NCI-H510A treated with DMSO at 0.1 percent for 48 hours (cell line): ENCODE measurements around the gene PRPS1.
"Not testable (repeated sequence)": the region's sequence is repeated elsewhere in the genome, so short reads cannot be mapped to it uniquely, and the experiment has no call there.

Source experiments
- DNase-seq: peaks from one replicate; lab custom pipeline; 2025; lab: John Stamatoyannopoulos, UW

The PRPS1 gene

DNA sequence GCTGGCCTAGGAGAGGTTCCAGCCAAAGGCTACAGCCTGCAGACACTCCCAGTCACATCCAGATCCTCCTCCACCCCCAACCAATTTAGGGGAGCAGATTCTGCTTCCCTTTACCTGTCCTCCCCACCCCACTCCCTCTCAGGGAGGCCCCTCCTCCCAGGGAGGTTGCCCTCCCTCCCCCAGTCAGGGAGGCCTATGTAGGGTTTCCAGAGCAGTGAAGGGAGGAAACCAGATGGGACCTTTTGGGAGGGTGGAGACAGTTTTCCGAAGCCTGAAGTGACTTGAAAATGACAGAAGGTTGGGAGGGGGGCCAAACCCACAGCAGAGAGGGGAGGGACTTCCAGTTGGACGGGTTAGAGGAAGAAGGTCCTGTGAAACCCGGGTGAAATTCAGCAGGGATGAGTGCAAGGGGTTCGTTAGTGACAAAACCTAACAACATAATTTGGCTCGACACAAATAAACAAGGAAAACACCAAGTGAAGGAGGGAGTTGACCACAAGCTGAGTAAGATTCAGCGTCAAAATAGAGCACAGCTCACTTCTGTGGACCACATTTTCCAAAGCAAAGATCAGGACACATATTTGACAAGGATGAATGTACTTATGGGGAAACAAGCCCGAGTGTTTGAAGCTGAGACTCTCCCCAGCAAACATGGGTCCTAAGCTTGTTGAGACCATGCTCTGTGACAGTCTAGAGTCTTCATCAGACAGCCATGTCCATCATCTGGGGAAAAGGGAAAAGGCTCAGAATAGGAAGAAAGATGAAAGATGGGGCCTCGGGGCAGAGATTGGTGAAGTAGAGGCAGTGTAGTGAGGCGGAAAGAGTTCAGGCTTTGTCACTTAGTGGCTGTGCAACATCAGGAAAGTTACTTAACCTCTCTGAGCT, 46.4 kb downstream of the PRPS1 start:
- DNase-seq = no peak

DNA sequence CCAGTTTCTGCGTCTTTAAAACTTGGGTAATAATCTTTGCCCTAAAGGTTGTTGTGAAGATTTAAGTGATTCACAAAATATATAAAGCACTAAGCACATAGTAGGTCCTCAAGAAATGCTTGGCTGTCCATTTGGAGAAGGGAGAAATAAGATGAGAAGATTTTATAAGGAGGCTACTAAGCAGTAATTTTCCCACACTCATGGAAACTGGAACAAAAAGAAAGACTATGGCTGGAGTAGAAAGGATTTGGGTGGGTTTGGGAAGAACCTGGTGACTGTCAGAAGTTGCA, 47.0 kb downstream of the PRPS1 start:
- DNase-seq = no peak

DNA sequence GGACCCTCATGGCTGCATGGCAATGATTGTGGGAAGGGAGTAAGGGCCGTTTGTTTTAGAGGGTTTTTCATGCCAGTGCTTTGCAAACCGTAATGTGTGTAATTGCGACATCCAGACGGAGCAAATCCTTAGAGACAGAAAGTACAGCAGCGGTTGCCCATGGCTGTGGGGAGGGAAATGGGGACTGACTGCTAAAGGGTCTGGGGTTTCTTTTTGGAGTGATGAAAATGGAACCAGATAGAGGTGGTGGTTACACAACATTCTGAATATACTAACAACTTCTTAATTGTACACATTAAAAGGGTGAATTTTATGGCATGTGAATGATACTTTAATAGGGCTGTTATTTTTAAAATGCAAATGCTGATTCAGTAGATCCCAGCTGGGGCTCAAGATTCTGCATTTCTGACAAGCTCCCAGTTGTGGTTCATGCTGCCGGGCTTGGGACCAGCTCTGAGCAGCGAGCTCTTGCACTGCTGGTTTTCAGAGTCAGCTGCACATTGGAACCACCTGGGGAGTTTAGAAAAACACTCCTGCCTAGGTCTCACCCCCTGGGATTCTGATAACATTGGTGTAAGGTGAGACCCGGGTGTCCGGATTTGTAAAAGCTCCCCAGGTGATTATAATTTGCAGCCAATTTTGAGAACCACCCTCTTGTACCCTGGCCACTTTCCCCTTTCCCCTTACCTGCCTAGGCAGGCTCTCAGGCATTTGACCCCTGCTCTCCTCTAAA, 47.7 kb downstream of the PRPS1 start:
- DNase-seq = no peak

DNA sequence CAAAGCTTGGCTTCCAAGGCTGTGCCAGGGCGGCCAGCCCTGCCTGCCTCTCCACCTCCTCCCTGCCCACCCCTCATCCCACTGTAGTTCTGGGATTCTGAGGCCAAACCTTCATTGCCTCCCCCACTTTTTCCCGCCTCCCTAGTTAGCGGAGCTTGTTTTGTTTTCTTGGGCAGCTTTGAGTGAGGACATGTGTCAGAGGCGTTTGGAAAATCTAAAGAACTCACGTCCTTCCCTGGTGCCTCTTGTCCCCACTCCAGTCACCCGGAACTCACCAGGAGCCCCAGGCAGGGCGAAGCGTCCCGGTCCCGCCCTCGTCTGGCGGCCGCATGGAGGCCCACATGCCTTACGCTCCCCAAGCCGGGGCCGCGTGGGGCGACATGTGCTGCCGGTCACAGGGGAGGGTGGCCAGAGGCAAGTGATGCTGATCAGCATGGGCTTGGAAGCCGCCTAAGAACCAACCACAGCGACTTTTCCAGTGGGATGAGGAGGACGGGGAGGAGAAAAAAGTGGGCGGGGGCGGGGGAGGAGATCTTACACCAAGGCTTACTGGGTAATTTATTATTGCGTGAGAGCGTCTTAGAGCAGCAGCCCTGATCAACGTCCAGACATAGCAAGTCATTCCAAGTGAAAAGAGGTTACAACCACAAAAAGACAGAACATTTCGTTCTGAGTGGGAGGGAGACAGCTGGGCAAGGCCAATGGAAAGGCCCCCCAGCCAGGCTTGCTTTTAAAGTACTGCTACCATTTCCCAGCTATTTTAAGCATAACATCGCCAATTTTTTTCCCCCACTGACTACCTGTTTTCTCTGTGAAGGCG, 48.5 kb downstream of the PRPS1 start:
- DNase-seq = peak; percentile 34

DNA sequence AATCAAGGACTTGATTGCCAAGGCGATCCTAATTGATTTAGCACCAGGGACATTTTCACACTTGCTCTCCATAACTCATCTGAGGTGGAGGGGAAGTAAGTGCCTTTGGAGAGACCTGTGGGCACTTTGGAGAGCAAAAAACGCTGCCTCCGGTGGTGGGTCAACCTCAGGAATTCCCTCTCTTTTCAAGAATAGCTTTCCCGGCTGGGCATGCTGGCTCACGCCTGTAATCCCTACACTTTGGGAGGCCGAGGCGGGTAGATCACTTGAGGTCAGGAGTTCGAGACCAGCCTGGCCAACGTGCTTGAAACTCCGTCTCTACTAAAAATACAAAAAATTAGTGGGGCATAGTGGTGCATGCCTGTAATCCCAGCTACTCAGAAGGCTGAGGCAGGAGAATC, 49.2 kb downstream of the PRPS1 start:
- DNase-seq = no peak

DNA sequence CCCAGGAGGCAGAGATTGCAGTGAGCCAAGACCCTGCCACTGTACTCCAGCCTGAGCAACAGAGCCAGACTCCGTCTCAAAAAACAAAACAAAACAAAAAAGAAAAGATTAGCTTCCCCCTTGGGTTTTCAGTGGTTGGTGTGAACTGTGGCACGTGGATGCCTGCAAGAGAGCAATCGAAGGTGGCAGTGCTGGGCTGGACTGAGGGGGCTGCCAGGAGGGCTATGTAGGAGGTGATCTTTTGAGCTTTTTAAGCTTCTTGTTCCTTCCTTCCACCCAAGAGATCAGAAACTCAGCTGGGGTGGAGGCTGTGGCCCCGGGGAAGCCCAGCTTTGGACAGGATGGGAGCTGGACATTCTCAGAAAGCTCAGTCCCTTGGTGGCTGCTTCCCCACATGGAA, 49.6 kb downstream of the PRPS1 start:
- DNase-seq = no peak

DNA sequence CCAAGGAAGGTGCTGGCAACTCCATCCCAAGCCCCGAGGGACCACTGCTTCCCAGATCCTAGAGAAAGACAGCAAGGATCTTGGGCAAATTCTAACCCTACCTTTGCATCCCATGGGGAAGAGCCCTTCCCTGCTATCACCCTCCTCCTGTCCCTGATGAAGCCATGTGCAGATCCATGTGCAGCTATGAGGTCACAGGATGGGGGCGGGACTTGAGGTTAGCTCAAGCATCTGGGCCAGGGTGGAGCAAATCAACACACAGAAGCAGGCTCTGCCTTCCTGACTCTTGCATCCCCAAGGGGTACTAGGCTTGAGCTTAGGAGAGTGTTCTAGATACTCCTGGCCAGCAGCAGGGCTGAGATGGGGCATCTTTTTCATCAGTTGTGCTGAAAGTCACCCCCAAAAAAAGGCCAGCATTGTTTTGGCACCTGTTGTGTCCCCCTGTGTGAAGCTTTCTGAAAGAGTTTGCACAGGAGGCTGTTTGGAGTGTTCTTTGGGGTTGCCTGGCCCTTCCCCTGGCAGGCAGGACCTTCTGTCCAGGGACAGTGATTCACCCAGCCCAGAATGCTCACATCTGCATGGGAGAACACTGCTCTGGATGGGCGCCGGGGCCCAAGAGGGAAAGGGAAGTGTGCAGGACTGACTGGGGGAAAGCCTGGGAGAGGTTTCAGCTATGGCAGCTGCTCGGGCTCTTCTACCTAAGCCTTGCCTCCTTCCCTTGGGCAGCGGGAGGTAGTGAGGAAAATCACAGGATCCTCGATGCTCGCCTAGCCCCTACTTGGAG, 50.8 kb downstream of the PRPS1 start:
- no peak for DNase-seq

DNA sequence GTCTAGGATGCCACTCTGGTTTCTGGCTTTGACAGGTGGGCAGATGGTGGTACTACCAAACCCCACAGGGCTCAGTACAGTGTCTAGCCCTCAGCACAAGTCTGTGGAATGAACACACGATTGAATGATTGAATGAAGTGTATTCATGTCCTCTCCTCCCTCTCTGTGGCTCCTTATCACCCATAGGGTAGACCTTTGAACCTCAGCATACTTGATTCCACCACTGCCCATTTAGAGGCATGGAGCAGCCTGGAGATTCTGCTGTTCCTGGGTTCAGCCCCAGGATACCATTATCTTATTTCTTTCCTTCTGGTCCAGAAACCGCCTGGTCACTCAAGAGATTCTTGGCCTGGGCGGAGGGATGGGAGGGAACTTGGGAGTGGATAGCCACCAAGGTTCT, 53.9 kb downstream of the PRPS1 start:
- no peak for DNase-seq

DNA sequence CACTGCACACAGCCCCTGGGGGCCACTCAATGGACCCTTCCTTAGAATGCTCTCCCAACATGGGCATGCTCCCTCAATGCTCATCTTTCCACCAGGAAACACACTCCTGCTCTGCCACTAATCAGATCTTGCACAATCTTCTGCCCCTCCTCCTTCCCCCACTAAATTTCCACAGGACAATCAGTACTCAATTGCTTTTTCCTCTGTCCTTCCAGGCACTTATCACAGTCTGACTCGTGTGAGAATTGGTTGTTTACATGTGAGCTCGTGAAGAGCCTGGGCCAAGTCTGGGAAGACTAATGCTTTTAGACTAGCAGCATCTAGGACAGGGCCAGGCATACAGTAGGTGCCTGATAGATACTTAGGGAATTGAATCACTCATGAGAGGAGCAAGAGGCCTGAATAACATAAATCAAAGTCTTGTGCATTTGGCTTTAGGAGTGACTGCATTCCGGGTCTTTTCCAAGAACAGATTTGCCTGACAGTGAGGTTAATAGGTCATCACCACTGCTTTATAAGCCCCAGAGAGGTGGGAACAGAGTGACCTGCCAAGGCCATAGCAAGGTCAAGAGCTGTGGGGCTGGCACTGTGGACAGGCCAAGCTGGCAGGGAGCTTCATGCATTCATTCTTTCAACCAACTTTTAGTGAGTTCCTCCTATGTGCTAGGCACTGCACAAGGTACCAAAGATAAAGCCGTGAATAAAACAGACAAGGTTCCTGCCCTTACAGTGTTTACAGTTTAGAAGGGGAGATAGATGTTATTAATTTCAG, 55.0 kb downstream of the PRPS1 start:
- DNase-seq = no peak

DNA sequence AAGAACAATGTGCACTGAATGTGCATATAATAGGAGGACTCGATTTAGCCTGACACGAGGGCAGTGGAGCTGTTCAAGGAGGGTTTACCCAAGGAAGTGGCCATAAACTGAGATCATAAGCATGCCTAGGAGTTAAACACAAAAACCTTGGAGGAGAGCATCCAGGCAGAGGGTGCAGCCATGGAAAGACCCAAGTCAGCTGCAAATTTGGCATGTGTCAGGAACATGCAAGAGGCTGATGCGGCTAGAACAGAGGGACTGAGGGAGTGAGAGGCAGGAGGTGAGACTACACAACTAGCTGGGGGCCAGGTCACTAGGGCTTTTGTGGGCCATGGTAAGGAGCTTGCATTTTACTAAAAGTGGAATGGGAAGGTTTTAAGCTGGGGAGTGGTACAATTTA, 55.6 kb downstream of the PRPS1 start:
- no peak for DNase-seq

DNA sequence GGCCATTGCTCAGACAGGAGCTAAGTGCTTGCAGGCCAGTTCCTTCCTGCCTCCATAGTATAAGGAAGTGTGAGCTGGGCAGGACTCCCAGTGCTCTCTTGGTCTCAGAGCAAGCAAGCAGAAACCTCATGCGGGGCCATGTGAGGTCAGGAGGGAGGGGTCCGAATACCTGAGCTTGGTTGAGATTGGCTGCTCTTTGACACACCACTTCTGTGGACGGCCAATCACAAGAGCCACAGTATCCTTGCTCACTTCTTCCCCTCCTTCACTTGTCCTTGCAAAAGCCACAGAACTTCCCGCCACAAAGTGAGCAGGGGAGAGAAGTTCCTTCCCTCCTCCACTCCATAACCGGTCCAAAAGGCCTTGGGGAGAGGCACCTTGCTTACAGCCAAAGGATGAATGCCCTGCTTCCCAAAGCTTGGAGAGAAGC, 56.7 kb downstream of the PRPS1 start:
- no peak for DNase-seq

DNA sequence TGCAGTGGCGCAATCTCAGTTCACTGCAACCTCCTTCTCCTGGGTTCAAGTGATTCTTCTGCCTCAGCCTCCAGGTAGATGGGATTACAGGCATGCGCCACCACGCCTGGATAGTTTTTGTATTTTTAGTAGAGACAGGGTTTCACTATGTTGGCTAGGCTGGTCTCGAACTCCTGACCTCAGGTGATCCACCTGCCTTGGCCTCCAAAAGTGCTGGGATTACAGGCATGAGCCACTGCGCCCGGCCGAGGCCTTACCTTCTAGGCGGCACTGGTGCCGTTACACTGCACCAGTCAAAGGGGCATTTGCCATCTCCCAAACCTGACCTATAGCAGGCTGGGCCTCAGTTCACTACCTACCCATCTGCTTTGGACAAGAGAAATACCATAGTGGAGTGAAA, 57.3 kb downstream of the PRPS1 start:
- DNase-seq = not testable (repeated sequence)

DNA sequence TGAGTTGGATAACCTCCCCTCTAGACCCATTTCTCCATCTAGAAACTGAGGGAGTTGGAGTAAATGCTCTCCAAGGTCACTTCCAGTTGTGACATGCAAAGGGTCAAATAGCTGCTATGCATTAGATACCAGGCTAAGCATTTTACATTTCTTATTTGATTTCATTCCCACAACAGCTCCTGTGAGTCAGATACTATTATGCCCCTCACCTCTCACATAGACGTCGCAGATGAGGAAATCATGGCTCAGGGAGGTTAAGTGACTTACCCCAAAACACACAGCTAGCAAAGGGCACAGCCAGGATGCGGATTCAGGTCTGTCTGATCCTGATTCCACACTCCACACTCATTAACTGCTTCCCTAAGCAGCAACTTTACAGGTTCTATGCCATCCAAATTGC, 57.7 kb downstream of the PRPS1 start:
- DNase-seq = no peak

DNA sequence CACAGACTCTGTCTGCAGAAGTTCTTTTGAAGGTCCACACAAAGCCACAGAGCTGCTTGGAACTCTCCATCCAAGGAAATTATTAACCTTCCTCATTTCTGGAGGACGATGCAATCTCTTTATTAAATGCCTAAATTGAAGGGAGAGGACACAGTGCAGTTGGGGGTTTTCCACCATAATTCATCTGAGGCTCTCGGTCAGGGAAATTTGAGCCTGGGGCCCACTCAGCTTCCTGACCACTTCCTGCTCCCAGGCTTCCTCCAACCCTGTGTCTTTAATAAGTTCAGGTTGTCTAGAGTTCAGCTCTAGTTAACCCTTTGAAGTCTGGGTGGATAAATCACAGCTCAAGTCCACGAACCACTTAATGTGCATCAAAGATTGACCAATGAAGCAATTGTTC, 58.5 kb downstream of the PRPS1 start:
- DNase-seq = no peak

DNA sequence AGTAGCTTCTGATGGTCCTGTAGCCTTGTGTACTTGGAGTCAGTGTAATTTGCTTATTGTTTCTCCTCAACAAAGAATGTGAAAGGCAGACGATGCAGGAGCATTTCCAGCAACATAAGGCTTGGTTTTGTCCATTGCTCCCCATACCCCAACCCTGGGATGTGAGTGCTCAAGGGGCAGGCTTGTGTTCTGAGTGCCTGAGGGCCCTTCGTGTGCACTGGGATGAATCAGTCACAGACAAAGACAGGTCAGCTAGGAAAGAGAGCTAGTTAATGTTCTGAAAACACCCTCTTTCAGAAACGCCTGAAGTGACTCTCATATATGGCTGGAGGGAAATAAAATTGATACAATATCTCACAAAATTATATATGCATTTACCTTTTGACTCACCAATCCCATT, 59.1 kb downstream of the PRPS1 start:
- DNase-seq = no peak

DNA sequence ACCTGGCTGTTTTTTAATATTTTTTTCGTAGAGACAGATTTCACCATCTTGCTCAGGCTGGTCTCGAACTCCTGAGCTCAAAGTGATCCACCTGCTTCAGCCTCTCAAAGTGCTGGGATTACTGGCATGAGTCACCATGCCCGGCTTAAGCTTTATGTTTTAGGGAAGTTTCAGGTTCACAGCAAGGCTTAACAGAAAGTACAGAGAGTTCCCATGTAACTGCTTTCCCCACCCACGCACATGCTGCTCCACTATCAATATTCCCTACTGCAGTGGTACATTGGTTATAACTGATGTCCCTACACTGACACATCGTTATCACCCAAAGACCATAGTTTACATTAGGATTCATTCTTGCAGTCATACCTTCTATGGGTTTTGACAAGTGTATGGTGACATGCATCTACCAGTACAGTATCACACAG, 62.7 kb downstream of the PRPS1 start:
- no peak for DNase-seq

DNA sequence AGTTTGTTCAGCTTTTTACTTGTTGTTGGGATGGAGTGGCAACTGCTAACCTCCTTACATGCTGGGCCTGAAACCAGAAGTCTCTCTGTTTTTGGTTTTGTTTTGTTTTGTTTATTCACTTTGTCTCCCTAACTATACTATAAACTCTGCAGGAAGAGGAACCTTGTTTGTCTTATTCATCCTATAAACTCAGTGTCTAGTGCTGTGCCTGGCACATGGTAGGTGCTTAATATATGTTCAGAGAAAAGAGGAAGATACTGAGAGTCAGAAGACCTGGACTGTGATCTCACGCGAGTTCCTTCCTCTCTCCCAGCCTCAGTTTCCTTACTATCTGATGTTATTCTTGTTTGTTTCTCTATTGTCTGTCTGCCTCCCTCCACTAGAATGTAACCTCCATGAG, 71.3 kb downstream of the PRPS1 start:
- no peak for DNase-seq

DNA sequence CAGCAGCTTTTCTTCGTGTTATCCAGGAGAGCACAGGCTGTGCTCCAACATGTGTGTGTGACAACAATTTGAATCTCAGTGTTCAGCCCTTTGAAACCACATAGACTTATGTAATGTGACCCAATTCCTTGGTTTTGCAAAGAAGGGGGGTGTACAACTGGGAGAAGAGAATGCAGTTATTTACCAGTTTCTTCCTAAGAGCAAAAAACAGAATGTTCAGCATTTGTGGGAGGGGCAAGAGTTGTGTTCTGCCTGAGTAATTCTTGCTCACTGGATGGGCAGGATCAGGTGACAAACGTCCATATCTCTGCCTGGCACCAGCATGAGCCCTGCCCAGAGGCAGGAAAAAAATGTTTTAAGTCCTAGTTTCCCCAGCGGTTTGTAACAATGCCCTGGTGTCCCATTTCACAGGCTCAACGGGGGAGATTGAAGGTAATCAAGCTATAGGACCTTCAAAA, 72.0 kb downstream of the PRPS1 start:
- DNase-seq = peak; percentile 12
